Ammon's horn (tissue), 1 donor: ENCODE data around the gene CTCF.

Source experiments
- DNase-seq: peaks from one replicate; pipeline ENCODE4 v3.0.0-alpha.2; 2016; ENCODE audit warnings: low spot score

CTCF gene

DNA sequence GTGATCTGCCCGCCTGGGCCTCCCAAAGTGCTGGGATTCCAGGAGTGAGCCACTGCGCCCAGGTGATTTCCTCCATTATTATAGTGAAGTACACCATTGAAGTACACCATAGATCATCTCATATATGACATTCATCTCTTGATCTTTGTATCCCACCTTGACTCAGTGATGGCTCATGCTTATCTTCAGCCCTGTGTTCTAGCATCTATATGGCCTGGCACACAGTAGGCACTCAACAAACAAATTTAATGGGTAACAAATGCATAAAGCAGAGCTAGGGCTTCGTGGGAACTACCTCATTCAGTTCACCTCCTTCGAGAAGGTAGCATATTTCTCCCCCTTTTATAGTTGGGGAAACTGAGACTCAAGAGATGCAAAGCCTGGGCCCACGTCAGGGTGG lies 103.3 kb downstream of the CTCF start:
- no peak for DNase-seq

DNA sequence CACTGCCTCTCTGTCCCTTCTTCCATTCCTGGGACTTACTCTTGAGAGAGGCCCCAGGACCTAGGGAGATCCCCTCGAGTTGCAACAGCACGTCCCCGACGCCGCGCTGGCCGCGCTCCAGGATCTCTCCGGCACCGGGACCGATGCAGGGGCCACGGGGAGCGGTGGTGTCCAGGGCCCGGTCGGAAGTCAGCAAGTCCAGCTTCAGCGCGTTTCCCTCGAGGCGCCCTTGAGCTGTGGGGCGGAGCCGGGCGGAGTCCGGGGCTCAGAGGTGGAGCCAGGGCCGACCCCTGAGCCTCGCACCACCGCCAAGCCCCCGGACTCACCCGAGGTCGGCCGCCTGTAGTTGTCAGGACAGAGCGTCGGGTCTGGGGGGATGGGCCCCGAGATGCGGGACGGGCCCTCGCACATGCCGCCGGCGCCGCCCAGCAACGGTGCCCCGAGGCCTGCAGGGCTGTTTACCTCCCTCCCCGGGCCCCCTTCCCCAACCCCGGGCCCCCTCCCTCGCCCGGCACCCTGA lies 103.8 kb downstream of the CTCF start:
- no peak for DNase-seq

DNA sequence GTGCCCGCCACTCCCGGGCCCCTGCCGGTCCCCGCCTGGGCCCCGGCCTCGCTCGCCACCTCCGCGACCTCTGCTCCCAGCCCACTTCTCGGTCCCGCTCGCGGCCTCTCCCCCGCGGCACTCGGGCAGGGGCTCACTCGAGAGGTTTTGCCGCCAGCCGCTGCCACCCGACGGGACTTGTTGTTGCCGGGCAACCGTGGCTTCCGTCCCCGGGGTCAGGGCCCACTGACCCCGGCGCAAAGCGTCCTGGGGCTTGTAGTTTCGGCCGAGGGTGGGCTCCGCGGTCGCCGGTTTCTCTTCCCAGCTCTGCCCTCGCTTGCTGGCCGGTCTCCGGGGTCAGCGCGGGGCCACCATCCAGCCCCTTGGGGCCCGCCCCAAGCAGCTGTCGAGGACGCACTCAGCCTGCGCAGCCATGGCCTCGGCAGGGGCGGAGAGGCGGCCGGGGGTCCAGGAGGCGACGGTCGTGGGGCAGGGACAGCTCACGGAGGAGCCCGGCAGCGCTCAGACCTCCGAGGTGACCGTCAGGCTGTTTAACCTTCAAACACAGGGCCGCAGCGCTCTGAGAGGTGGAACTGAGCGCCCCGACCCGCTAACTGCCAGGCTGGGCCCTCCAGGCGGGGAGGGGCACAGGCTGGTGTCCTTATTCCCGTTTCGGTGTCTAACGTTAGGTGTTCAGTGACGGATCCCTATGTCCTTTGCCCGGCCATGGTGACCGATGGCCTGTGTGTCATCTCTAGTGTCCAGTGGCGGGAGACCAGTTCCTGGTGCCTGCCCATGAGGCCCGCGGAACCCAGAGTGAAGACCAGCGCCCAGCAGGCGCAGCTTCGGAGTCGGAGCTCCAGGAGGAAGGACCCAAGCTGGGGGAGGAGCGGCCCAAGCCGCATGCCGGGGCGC lies 104.5 kb downstream of the CTCF start, which contains the start of the genes C16orf86 and ENKD1:
TSS of gene C16orf86 (plus strand) at position 256 of the 894 bp plus-strand sequence. CDS start at position 413, 157 bp downstream.
TSS of gene ENKD1 (minus strand) at position 192 of the 894 bp plus-strand sequence. CDS start 308 bp downstream, outside the sequence.
- peak; percentile 88 for DNase-seq

DNA sequence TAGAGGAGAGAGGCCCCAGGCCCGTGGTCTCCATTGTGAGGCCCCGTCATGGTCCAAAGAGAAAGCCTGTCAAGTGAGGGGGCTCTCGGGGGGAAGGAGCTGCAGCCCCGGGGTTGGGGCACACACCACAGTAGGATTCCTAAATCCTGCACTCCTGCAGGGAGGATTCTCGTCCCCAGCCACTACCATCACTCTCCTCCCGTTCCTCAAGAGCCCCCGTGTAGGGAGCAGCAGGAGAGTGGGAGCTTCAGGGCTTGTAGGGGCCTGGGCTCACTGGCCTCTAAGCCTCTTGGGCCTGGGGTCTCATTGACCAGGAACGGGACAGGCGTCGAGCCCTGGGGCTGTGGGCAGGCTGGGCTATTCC lies 105.1 kb downstream of the CTCF start:
- DNase-seq = no peak

DNA sequence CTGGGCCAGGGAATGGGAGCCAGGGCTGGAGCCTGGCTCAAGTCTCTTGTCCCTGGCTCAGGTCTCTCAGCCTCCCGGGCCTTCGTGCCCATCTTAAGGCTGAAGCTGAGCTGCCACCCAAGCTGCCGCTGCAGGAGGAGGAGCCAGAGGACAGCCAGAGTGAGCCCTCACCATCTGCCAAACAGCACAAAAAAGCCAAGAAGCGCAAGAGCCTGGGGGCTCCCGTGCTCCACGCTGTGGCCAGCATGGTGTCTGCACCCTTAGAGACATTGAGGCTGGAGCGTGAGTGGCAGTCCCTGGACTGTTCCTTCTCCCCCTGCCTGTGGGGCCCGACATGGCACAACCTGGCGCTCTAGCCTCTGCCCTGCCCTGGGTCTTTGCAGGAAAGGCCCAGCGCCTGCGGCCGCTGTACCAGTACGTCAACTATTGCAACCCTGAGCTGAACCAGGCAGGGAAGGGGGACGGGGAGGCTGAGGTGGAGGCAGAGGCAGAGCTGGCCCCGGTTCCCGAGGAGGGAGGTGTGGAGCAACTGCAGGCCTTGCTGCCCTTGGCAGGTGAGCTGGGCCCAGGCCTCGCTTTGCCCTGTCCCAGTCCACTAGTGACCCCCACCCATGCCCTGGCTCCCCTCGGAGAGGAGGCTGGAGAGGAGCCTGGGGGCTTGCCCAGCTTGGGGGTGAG lies 105.6 kb downstream of the CTCF start:
- DNase-seq = peak; percentile 94

DNA sequence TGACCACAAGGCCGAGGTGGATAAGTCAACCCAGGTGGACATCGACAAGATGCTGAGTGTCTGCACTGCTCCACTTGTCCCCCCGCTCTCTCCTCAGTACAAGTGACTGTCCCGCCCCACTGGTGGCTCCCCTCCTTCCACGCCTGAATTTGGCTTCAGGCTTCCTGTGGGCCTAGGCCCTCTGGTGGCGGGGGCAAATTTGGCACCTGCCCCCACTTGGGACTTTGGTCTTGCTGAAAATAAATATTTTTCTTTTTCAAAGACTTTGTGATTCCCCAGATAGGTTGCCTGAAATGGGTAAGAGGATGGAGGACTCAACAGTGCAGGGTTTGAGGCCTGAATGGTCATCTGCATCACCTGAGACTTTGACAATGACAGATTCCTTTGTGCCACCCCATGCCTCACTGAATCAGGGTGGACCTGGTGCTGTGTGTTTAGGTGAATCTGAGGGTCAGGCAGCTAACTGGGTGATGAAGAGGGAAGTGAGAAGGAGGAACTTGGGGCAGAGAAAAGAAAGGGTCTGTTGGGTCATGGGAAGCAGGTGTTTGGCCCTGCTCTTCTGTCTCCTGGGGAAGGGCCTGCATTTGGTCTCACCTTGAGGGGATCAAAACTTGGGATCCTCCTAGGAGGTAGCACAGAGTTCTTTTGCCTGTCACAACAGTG lies 106.3 kb downstream of the CTCF start:
- no peak for DNase-seq

DNA sequence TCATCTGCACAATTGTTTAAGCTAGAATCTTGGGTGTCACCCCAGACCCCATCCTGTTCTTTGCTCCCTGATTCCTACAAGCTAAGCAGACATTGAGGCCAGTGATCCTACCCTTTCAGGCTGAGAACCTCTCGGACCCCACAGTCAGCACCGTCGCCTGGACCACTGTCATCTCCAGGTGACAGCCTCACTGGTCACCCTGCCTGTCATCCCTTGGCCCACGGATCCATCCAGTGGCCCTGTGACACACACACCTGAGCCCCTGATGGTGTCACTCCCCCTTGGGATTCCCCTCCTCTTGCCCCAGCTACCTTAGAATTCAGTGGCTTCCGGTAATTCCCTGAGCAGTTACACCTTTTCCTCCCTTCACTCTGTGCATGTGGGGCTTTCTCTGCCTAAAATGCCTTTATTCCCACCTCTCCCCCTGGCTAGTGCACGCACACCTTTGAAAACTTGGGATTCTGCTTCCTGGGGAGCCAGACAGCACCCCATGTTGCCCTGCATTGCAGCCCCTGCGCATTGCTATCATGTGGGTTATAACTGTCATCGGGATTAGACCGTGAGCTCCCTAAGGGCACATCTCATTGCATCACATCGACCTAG lies 107.3 kb downstream of the CTCF start:
- DNase-seq = no peak

DNA sequence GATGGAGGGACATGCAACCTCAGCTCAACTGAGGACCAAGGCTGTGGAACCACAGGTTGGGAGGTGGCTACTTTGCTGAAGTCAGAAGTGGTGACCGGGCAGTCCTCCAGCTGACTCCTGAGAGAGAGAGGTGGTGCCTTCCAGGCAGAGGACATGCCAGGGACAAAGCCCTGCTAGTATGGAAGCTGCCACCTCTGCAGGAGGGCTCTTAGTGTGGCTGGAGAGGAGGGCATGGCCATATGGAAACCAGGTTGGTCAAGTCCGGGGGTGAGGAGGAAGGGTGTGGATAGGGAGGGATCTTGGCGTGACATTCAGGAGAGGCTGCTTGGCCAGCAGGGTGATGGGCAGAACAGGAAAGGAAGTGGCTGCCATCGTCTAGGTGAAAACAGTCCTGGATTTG lies 110.0 kb downstream of the CTCF start:
- no peak for DNase-seq

DNA sequence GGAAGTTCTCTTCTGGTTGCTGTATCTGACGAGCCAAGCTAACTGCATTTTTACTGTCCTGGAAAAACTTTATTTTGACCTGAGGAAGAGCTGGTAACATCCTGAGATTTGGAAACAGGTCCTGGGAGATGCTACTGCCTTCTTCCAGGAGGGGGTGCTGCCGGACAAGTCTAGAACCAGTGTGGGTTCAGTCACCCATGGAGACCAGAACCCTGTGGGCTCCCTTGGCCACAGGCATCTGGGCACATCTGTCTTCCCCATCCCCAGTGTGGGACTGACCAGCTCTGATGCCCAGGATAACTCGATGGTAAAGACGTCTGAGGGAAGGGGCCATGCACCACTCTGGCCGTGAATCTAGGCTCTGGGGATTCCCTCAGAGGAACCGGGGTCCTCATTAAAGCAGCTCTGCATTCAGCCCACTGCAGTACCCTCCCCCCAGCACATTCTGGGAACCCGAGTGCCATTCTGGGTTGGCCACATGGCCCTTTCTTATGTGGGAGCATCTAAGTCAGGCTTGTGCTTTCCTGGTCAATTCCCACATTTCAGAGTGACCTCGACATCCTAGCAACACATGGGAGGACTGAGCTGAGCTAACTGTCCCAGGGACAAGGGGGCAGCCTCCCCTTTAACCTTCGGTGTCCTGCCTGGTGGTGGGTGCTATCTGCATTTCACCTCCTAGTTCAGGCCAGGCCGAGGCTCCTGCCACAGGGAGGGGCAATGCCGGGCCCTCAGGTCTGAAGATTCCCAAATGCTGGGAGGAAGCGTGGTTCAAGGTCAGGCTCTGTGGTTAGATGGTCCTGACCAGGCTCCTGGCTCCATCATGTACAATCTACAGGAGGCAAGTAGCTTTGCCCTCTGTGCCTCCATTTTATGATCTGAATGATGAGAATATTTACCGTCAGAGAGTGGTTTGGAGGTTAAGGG lies 110.7 kb downstream of the CTCF start:
- peak; percentile 77 for DNase-seq

DNA sequence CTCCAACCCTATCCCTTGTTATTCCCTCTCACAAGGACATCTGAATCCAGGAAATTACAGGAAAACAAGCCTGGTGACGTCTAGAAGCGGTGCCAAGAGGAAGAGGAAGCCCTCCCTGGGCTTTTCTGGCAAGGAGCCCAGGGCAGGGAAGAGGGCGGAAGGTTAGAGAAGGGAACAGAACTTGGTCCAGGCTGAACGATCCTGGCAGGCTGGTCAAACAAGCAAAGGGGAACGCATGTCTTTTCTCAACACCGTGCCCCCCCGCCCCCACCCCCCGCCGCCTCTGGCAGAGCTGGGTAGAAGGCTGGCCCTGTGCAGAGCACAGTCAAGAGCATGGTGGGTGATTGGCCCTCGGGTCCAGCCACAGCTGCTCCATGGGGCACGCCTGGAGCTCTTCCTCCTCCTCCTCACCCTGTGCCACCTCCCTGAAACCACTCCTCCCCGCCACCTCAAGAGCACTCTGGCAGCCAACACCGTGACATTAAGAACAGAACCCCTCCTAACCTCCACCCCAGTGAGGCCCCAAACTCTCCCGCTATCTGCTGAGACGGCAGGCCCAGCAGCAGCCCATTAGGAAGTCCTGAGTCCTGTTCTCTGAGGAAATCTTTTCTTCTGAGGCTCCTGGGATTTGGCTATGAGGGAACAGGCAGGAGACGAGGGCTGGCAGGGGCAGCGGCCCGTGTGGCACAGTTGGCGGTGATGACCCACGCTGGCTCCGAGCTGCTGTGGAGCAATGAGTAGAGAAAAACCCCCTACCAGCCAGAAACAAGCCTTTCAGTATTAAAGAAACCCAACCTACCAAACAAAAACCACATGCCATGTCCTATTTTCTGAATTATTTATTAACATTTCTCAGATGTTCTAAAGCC lies 111.6 kb downstream of the CTCF start:
- peak; percentile 69 for DNase-seq

DNA sequence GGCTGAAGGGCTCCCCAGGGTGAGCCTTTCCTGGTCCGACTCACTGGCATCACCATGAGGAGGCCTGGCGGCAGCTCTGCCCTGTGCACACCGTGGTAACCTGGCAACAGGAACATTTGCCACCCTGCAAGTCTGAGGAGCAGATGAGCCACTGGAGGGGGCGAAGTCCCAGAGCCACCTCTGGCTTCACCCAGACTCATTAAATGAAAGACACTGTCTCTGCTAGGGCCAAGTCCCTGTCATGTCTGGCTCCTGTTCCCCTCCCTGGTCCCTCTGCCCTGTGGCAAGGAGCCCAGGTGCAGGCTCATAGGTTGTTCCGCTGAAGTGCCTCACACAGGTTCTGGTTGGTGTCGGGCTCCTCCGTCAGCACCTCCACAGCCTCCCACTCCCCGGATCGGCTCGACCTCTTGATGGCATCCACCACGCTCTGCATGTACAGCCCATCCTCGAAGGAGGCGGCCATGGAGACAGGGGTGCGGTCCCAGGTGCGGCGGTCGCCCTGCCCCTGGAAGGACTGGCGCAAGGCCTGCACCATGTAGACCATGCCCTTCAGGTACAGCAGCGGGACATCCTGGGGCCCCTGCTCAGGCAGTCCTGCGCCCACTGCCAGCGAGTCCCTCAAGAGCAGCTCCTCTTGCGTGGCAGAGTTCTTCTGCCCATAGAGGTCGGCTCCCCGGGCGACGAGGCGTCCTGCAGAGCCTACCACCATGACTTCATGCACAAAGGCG lies 112.7 kb downstream of the CTCF start:
- DNase-seq = no peak

DNA sequence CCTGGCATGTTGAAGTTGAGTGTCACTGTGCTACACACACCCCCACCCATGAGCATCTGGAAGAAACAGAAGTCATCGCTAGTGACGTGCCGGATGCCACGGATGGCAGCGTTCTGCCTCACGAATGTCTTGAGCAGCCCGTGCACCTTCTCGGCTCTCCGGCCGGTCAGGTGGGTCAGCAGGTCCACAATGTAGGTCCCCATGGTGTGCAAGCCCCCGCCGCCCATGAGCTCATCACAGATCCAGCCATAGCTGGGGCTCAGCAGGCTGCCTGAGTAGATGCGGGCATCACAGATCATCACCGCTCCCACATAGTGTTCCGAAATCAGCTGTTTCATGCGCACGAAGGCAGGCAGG lies 113.2 kb downstream of the CTCF start:
- DNase-seq = peak; percentile 15

DNA sequence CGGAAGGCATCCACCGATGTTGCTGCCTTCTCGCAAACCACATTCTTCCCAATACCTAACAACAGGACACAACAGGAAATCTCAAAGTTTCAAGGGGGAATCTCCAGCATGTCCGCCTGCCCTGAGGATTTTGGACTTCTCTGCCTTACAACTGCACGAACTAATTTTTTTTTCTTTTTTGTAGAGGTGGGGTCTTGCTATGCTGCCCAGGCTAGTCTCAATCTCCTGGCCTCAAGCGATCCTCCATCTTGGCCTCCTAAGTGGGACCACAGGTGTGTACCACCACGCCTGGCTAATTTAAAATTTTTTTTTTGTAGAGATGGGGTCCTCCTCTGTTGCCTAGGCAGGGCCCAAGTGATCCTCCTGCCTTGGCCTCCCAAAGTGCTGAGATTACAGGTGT lies 113.7 kb downstream of the CTCF start:
- no peak for DNase-seq

DNA sequence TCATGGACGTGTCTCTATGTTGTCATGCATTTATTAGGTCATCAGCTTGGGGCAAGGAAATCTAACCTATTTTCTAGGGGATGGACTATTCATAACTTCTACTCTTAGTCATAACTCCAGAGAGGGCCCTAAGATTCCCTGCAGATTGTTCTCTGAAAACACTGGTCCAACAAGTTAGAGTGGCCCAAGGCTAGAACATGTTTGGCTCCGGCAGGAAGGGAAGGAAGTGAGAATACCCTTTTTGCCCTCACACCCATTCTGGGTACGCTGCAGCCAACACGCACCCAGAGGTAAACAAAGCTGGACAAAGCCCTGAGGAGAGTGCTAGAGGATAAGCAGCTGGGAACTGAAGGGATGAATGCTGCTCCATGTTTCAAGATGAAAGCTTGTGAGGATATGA lies 114.2 kb downstream of the CTCF start:
- no peak for DNase-seq

DNA sequence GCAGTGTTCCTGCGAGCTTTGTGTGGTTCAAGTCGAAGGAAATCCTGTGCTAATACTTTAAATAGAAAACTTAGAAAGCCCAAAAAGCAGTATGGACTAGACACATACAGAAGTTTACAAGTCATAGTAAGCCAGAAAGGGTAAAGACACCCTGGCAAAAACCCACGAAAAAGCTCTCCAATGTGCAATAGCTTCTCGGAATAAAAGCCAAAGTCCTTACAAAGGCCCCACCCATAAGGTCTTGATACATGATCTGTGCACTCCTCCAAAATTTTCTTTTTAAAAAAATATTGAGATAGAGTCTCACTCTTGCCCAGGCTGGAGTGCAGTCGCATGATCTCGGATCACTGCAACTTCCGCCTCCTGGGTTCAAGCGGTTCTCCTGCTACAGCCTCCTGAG lies 114.6 kb downstream of the CTCF start:
- DNase-seq = no peak

DNA sequence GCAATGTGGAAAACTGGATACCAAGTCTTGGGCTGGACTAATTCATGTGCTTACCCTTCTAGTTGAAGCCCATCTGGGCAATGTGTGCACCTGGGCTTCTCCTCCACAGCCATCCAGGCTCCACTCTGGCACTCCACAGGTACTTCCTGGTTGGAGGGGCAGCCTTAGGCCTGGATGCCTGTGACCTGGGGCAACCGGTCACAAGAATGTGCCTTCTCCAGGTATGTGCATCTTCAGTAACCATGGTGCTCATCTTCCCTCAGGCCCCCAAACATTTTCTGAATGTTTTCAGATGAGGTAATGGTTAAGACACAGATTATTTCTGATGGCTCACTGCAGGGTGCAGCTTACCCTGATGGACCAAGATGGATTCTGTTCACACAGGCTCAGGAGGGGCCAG lies 115.4 kb downstream of the CTCF start:
- DNase-seq = no peak

DNA sequence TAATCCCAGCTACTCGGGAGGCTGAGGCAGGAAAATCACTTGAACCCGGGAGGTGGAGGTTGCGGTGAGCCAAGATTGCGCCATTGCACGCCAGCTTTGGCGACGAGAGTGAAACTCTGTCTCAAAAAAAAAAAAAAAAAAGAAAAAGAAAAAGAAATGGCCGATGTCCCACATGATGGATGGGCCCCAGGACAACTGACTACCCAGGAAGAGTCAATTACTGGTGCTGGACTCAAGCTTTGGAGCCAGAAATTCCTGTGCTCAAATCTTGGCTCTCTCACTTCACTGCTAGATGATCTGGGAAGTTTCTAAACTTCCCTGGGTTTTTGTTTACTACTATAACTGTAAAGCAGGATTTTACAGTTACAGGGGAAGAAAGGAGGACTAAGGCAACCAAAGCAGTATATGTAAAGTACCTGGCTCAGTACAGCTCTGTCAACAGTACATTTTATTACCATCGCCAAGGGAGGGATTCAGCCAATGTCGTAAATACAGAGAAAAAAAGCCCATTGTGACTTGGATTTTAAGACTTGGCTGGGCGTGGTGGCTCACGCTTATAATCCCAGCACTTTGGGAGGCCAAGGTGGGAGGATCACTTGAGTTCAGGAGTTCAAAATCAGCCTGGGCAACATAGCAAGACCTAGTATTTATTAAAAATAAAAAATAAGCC lies 116.2 kb downstream of the CTCF start:
- DNase-seq = no peak

DNA sequence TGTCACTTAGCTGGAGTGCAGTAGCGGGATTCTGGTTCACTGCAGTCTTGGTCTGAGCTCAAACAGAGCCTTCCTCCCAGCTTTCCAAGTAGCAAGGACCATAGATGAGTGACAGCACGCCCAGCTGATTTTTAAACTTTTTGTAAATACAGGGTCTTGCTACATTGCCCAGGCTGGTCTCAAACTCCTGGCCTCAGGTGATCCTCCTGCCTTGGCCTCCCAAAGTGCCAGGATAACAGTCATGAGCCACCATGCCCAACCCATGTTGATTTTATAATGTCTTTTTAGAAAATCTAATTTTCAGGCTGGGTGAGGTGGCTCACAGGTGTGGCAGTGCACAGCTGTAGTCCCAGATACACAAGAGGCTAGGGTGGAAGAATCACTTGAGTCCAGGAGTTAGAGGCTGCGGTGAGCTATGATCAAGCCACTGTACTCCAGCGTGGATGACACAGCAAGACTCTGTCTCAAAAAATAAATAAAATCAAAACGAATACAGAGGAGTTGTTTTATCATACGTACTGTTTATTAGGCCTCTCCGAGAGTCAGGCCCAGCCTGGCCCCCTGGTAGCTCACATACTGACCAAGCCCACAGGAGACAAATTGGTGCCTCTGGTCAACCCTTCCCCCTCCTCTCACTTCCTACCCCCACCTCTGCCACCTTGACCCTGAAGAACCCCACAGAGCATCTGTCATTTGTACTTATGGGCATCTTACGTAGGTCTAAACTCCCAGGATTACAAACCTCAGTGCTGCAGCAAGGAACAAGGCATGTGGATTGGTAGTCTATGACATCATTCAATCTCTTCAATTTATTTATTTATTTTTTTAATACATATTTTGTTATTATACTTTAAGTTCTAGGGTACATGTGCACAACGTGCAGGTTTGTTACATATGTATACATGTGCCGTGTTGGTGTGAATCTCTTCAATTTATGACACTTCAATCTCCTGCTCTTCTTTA lies 117.9 kb downstream of the CTCF start:
- no peak for DNase-seq
